ENCODE data around the gene NRAP. TPM values are rescaled to one million over a fixed set of nuclear protein-coding genes. Genes with fewer than 3 reads are reported as not detected.

The NRAP gene
- polyA plus RNA-seq, 1 of the 3 experiments (the other 2 are of a cell fraction): not detected

DNA sequence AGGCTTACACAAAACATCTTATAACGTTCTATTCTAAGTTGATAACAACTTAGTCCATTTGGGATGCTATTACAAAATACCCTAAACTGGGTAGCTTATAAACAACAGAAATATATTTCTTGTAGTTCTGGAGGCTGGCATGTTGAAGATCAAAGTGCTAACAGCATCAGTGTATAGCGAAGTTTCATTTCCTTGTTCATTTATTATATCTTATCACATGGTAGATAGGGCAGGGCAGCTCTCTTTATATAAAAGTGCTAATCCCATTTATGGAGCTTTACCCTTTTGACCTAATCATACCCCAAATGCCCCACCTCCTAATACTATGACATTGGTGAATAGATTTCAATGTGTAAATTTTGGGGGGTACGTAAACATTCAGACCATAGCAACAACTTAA, 22.2 kb upstream of the NRAP start:
- ChIA-PET POLR2A (no interaction called here), CTCF (interaction anchor here (1.2 kb wide), 1 partner anchor 19 kb away, joined by 4 read pairs; no protein-coding TSS in a partner anchor)
- Histone ChIP-seq H3F3A (replicated peaks; ENCODE audit: insufficient read depth) (no peaks in the 10 kb centered on the region), H3K27me3 (ENCODE audit: insufficient read depth) (no peaks in the 10 kb centered on the region), H2AFZ (ENCODE audit: low read depth) (no peak overlapping the region), H3K27ac (ENCODE audit: low read depth in 2 of 2, low read length in 1 of 2) (no peak overlapping the region), H3K36me3 (replicated peaks in 1 of 2; ENCODE audit: control insufficient read depth in 1 of 2, insufficient read depth in 2 of 2, low read length in 1 of 2) (peaks cover 0 to 9% of the 10 kb centered on the region in 2 experiments), H3K4me3 (ENCODE audit: low read depth in 2 of 2, low read length in 1 of 2) (no peak overlapping the region), H3K9me2 (no peaks in the 10 kb centered on the region), H3K4me2 (no peak overlapping the region), H3K9ac (no peak overlapping the region), H3K4me1 (ENCODE audit: control insufficient read depth in 1 of 2, insufficient read depth in 2 of 2, low read depth in 1 of 2, low read length in 1 of 2) (no peaks in the 10 kb centered on the region), H3K9me3 (peaks cover 14% of the 10 kb centered on the region; the same call in 1 of the 2 replicates), H3K79me2 (ENCODE audit: insufficient read depth) (peaks cover 73% of the 10 kb centered on the region), H4K20me1 (ENCODE audit: insufficient read depth) (no peaks in the 10 kb centered on the region)
- DNase-seq: no peak
- WGBS (ENCODE audit: low lambda C conversion rate): 70% methylated on average over 3 of the region's 3 CpGs
- TF ChIP-seq SMC3 (IDR thresholded peaks at IDR 0.05; ENCODE audit: low read depth, low read length): no peak
- no peak for TF ChIP-seq REST (IDR thresholded peaks at IDR 0.05; ENCODE audit: low read depth, low read length)
- no peak for TF ChIP-seq CHD2 (IDR thresholded peaks at IDR 0.05; ENCODE audit: low read length, partially characterized antibody)
- no peak for TF ChIP-seq YY1 (IDR thresholded peaks at IDR 0.05; ENCODE audit: low read depth)
- TF ChIP-seq IRF3 (IDR thresholded peaks at IDR 0.05; ENCODE audit: low read depth, low read length): no peak
- no peak for TF ChIP-seq TCF12 (IDR thresholded peaks at IDR 0.05)
- TF ChIP-seq FOSL2 (IDR thresholded peaks at IDR 0.05; ENCODE audit: borderline replicate concordance, low read depth): no peak
- TF ChIP-seq ELF1 (IDR thresholded peaks at IDR 0.05): no peak
- TF ChIP-seq, protein P1, sequence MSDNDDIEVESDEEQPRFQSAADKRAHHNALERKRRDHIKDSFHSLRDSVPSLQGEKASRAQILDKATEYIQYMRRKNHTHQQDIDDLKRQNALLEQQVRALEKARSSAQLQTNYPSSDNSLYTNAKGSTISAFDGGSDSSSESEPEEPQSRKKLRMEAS (IDR thresholded peaks at IDR 0.05; ENCODE audit: low read depth): no peak
- TF ChIP-seq EZH2phosphoT487 (IDR thresholded peaks at IDR 0.05; ENCODE audit: borderline replicate concordance, low read depth): no peak
- no peak for TF ChIP-seq NRF1 (IDR thresholded peaks at IDR 0.05; ENCODE audit: low read depth, low read length)
- no peak for TF ChIP-seq RFX5 (IDR thresholded peaks at IDR 0.05; ENCODE audit: low read length)
- no peak for TF ChIP-seq RCOR1 (IDR thresholded peaks at IDR 0.05; ENCODE audit: low read length)
- TF ChIP-seq GABPA (IDR thresholded peaks at IDR 0.05; ENCODE audit: low read depth): no peak
- TF ChIP-seq RXRA (IDR thresholded peaks at IDR 0.05; ENCODE audit: borderline replicate concordance, low read depth): no peak
- no peak for TF ChIP-seq TAF1 (IDR thresholded peaks at IDR 0.05; ENCODE audit: borderline replicate concordance, low read depth, low read length)
- no peak for TF ChIP-seq TEAD4 (IDR thresholded peaks at IDR 0.05; ENCODE audit: borderline replicate concordance, insufficient read depth)
- no peak for TF ChIP-seq MXI1 (IDR thresholded peaks at IDR 0.05; ENCODE audit: low read depth, low read length)
